ENCODE data around the gene C10orf67. TPM values are rescaled to one million over a fixed set of nuclear protein-coding genes. Genes with fewer than 3 reads are reported as not detected.

The C10orf67 gene
- total RNA-seq, 2 donors from 2014 or later: 0.52 TPM; not detected in 1

DNA sequence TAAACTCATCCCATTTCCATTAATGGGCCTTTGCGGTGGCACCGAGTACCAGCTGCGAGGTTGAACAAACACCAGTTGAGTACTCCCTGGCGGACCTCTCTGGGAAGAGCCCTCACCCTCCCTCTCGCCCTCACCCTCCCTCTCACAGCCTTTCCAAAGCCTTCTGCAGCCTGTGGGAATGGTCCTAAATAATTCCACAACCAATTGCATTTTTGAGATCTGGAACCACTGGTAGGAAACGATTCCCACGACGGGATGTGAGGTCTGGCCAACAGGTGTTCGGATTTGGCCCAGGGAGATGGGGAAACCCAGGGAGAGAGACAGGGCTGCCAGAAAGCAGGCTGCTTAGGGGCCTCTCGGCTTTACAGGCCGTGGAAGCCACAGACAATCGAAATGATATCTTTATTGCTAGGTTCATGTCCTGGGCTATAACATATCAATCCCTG lies 147.2 kb downstream of the C10orf67 start:
- H3K27me3 ChIP-seq: no peaks in the 10 kb centered on the region
- DNase-seq (peak in 3 of 4 donors; percentile 41 to 55 (median 52)), ATAC-seq (no peak)

GRCh38 chr10:23196915-23197314 lies 147.7 kb downstream of the C10orf67 start:
- H3K27ac ChIP-seq: peak overlapping the region; percentile 84 to 92 (median 88)
- ATAC-seq (no peak), DNase-seq (no peak)
- WGBS, 2 donors: 60 to 64% methylated on average over 3 of the region's 3 CpGs
- H3K27me3 ChIP-seq: no peaks in the 10 kb centered on the region
- peaks cover 67% of the 10 kb centered on the region for H3K4me1 ChIP-seq
- H3K9me3 ChIP-seq: no peaks in the 10 kb centered on the region
- TF ChIP-seq POLR2A (IDR thresholded peaks at IDR 0.05): no peak
- TF ChIP-seq, protein P1, sequence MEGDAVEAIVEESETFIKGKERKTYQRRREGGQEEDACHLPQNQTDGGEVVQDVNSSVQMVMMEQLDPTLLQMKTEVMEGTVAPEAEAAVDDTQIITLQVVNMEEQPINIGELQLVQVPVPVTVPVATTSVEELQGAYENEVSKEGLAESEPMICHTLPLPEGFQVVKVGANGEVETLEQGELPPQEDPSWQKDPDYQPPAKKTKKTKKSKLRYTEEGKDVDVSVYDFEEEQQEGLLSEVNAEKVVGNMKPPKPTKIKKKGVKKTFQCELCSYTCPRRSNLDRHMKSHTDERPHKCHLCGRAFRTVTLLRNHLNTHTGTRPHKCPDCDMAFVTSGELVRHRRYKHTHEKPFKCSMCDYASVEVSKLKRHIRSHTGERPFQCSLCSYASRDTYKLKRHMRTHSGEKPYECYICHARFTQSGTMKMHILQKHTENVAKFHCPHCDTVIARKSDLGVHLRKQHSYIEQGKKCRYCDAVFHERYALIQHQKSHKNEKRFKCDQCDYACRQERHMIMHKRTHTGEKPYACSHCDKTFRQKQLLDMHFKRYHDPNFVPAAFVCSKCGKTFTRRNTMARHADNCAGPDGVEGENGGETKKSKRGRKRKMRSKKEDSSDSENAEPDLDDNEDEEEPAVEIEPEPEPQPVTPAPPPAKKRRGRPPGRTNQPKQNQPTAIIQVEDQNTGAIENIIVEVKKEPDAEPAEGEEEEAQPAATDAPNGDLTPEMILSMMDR (IDR thresholded peaks at IDR 0.05): no peak
- intact Hi-C loops (cut with DNase I): no loop called here
- H3K36me3 ChIP-seq (replicated peaks in 1 of 2; ENCODE audit: insufficient read depth in 1 of 2, low read depth in 2 of 2): no peaks in the 10 kb centered on the region
- H3K4me3 ChIP-seq: no peak overlapping the region

More for the DNA sequence above, 147.2 kb downstream of the C10orf67 start:
- Histone ChIP-seq H3K36me3 (replicated peaks in 1 of 2; ENCODE audit: insufficient read depth in 1 of 2, low read depth in 2 of 2) (no peaks in the 10 kb centered on the region), H3K4me3 (no peak overlapping the region), H3K4me1 (peaks cover 69% of the 10 kb centered on the region), H3K9me3 (no peaks in the 10 kb centered on the region), H3K27ac (peak overlapping the region; percentile 84 to 92 (median 88))
- intact Hi-C loops (cut with DNase I): no loop called here
- WGBS, 2 donors: 17 to 31% methylated on average over 12 of the region's 12 CpGs
- no peak for TF ChIP-seq POLR2A (IDR thresholded peaks at IDR 0.05)
- TF ChIP-seq, protein P1 (IDR thresholded peaks at IDR 0.05): no peak

DNA sequence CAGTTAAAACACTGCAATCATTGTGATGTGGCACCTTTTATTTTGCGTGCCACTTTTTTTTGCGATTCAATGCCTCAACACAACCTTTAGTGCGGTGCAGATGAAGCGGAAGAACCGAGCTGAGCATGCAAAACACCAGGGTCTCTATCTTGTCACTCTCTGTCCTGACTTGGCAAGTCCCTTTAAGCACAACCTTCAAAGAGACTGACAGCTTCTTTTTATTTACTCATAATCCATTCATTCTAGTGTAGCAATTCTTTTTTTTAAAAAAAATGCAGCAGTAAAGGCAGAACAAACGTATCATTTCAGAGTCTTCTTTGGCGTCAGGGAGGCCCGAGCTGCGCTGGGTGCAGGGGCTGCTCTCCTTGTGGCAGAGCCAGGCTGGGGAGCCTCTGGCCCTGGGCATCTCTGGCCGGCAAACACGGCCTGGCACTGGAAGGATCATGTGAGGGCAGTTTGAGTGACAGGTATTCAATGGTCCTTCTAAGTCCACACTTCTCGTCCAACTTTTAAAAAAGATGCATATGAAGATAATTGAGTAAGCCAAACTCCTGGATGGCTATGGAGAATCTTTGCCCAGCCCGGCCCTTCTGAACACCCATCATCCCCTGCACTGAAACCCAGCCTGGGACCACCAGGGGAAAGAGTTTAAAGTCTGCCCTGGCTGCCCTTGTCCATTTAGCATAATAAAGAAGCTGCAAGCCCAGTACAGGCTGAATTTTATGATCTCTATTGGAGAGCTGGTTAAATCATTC lies 148.6 kb downstream of the C10orf67 start:
- Histone ChIP-seq H3K9me3 (no peaks in the 10 kb centered on the region), H3K36me3 (replicated peaks in 1 of 2; ENCODE audit: insufficient read depth in 1 of 2, low read depth in 2 of 2) (no peaks in the 10 kb centered on the region), H3K4me1 (peaks cover 58% of the 10 kb centered on the region), H3K27ac (peak overlapping the region in 3 of 4 donors; percentile 80 to 92 (median 85)), H3K27me3 (no peaks in the 10 kb centered on the region), H3K4me3 (no peak overlapping the region)
- intact Hi-C loops (cut with DNase I): no loop called here
- no peak for TF ChIP-seq POLR2A (IDR thresholded peaks at IDR 0.05)
- TF ChIP-seq, protein P1 (IDR thresholded peaks at IDR 0.05): no peak
- no peak for ATAC-seq
- peak in 1 of 4 donors; percentile 24 for DNase-seq
- WGBS, 2 donors: 25 to 29% methylated on average over 13 of the region's 13 CpGs

GRCh38 chr10:23194966-23195845 lies 149.4 kb downstream of the C10orf67 start:
- H3K27me3 ChIP-seq: no peaks in the 10 kb centered on the region
- peak; percentile 59 to 77 (median 64) for DNase-seq
- peak overlapping the region in 1 of 2 donors; percentile 5 for H3K4me3 ChIP-seq
- H3K27ac ChIP-seq: peak overlapping the region; percentile 80 to 92 (median 86)
- WGBS, 2 donors: 15 to 35% methylated on average over 32 to 70 of the region's 70 CpGs
- intact Hi-C loops (cut with DNase I): no loop called here
- no peaks in the 10 kb centered on the region for H3K36me3 ChIP-seq (replicated peaks in 1 of 2; ENCODE audit: insufficient read depth in 1 of 2, low read depth in 2 of 2)
- peaks cover 50% of the 10 kb centered on the region for H3K4me1 ChIP-seq
- TF ChIP-seq, protein P1 (IDR thresholded peaks at IDR 0.05): peak in 1 of 7 experiments; percentile 13
- peak; percentile 41 to 53 (median 46) for TF ChIP-seq POLR2A (IDR thresholded peaks at IDR 0.05)
- ATAC-seq: peak; percentile 22
- H3K9me3 ChIP-seq: no peaks in the 10 kb centered on the region
